ENCODE measurements around the gene INPP5A. TPM values are rescaled to one million over a fixed set of nuclear protein-coding genes. Genes with fewer than 3 reads are reported as not detected.

The INPP5A gene
- total RNA-seq, 2 experiments from 2014 or later = 9.9 TPM

GRCh38 chr10:132536877-132537683 lies 507 bp upstream of the INPP5A start:
- peak; percentile 89 for ATAC-seq
- peak overlapping the region; percentile 74 for H3K4me3 Mint-ChIP-seq
- H3K4me1 Mint-ChIP-seq (ENCODE audit: low read depth) = peaks cover 47% of the 10 kb centered on the region
- peaks cover 7% of the 10 kb centered on the region for H3K36me3 Mint-ChIP-seq (ENCODE audit: low read depth)
- POLR2A ChIA-PET = interaction anchor here (1.2 kb wide), 1 partner anchor 14 kb away, joined by 4 read pairs; no protein-coding TSS in a partner anchor
- CTCF ChIA-PET = interaction anchor here (1.1 kb wide), 1 partner anchor 14 kb away, joined by 4 read pairs; no protein-coding TSS in a partner anchor
- peak overlapping the region; percentile 25 for H3K27ac Mint-ChIP-seq
- peaks cover 6% of the 10 kb centered on the region for H3K27me3 Mint-ChIP-seq (ENCODE audit: low read depth)
- H3K9me3 Mint-ChIP-seq (ENCODE audit: insufficient read depth) = peaks cover 5% of the 10 kb centered on the region
- DNase-seq = peak; percentile 100

GRCh38 chr10:132538031-132538789 lies 623 bp downstream of the INPP5A start:
- ATAC-seq (no peak), DNase-seq (no peak)
- no peaks in the 10 kb centered on the region for H3K9me3 Mint-ChIP-seq (ENCODE audit: insufficient read depth)
- peak overlapping the region; percentile 84 for H3K4me3 Mint-ChIP-seq
- ChIA-PET POLR2A (interaction anchor here (2.8 kb wide), 1 partner anchor 13 kb away, joined by 23 read pairs; no protein-coding TSS in a partner anchor), CTCF (interaction anchor here (1.9 to 4.1 kb wide), 2 partner anchors 13 to 79 kb away, joined by 6 to 33 read pairs; no protein-coding TSS in a partner anchor)
- H3K27me3 Mint-ChIP-seq (ENCODE audit: low read depth) = peaks cover 5% of the 10 kb centered on the region
- H3K27ac Mint-ChIP-seq = peak overlapping the region; percentile 80
- peaks cover 54% of the 10 kb centered on the region for H3K4me1 Mint-ChIP-seq (ENCODE audit: low read depth)
- H3K36me3 Mint-ChIP-seq (ENCODE audit: low read depth) = peaks cover 9% of the 10 kb centered on the region

- ATAC-seq = no peak
- Mint-ChIP-seq H3K4me3 (peak overlapping the region; percentile 84), H3K27ac (peak overlapping the region; percentile 80), H3K36me3 (ENCODE audit: low read depth) (peaks cover 11% of the 10 kb centered on the region), H3K9me3 (ENCODE audit: insufficient read depth) (no peaks in the 10 kb centered on the region), H3K27me3 (ENCODE audit: low read depth) (peaks cover 5% of the 10 kb centered on the region), H3K4me1 (ENCODE audit: low read depth) (peaks cover 59% of the 10 kb centered on the region)
- POLR2A ChIA-PET = interaction anchor here (1.1 to 2.8 kb wide), 2 partner anchors 12 to 33 kb away, joined by 8 to 23 read pairs; no protein-coding TSS in a partner anchor
- CTCF ChIA-PET = interaction anchor here (1.9 to 4.1 kb wide), 2 partner anchors 12 to 80 kb away, joined by 6 to 33 read pairs; no protein-coding TSS in a partner anchor
- DNase-seq = no peak
Measured at GRCh38 chr10:132538790-132539421, 1.3 kb downstream of the INPP5A start.

- H3K27me3 Mint-ChIP-seq (ENCODE audit: low read depth) = peaks cover 5% of the 10 kb centered on the region
- peaks cover 11% of the 10 kb centered on the region for H3K36me3 Mint-ChIP-seq (ENCODE audit: low read depth)
- peak overlapping the region; percentile 80 for H3K27ac Mint-ChIP-seq
- H3K4me1 Mint-ChIP-seq (ENCODE audit: low read depth) = peaks cover 64% of the 10 kb centered on the region
- DNase-seq (peak; percentile 49), ATAC-seq (no peak)
- ChIA-PET POLR2A (interaction anchor here (1.1 to 2.8 kb wide), 2 partner anchors 12 to 33 kb away, joined by 8 to 23 read pairs; no protein-coding TSS in a partner anchor), CTCF (interaction anchor here (0.7 to 4.1 kb wide), 3 partner anchors 11 to 81 kb away, joined by 3 to 33 read pairs (median 6); no protein-coding TSS in a partner anchor)
- no peaks in the 10 kb centered on the region for H3K9me3 Mint-ChIP-seq (ENCODE audit: insufficient read depth)
- H3K4me3 Mint-ChIP-seq = peak overlapping the region; percentile 84
Measured at GRCh38 chr10:132539431-132539839, 1.8 kb downstream of the INPP5A start.

GRCh38 chr10:132539894-132540293 lies 2.3 kb downstream of the INPP5A start:
- Mint-ChIP-seq H3K9me3 (ENCODE audit: insufficient read depth) (no peaks in the 10 kb centered on the region), H3K4me1 (ENCODE audit: low read depth) (peaks cover 69% of the 10 kb centered on the region), H3K36me3 (ENCODE audit: low read depth) (peaks cover 11% of the 10 kb centered on the region), H3K27ac (peak overlapping the region; percentile 74), H3K27me3 (ENCODE audit: low read depth) (peaks cover 5% of the 10 kb centered on the region), H3K4me3 (peak overlapping the region; percentile 84)
- DNase-seq (peak; percentile 65), ATAC-seq (no peak)
- CTCF ChIA-PET = interaction anchor here (0.7 to 4.1 kb wide), 3 partner anchors 11 to 81 kb away, joined by 3 to 33 read pairs (median 6); no protein-coding TSS in a partner anchor
- POLR2A ChIA-PET = interaction anchor here (1.1 to 2.8 kb wide), 2 partner anchors 11 to 32 kb away, joined by 8 to 23 read pairs; no protein-coding TSS in a partner anchor

GRCh38 chr10:132540456-132540855 lies 2.9 kb downstream of the INPP5A start:
- peak overlapping the region; percentile 74 for H3K27ac Mint-ChIP-seq
- no peak for DNase-seq
- CTCF ChIA-PET = interaction anchor here (1.0 to 4.1 kb wide), 3 partner anchors 10 to 82 kb away, joined by 4 to 33 read pairs (median 6); no protein-coding TSS in a partner anchor

GRCh38 chr10:132541129-132541528 lies 3.5 kb downstream of the INPP5A start:
- peak overlapping the region; percentile 84 for H3K4me3 Mint-ChIP-seq
- POLR2A ChIA-PET = interaction anchor here (1.5 to 2.8 kb wide), 2 partner anchors 10 kb away, joined by 5 to 23 read pairs; no protein-coding TSS in a partner anchor
- peaks cover 11% of the 10 kb centered on the region for H3K36me3 Mint-ChIP-seq (ENCODE audit: low read depth)
- H3K9me3 Mint-ChIP-seq (ENCODE audit: insufficient read depth) = no peaks in the 10 kb centered on the region
- CTCF ChIA-PET = interaction anchor here (1.0 to 4.1 kb wide), 2 partner anchors 10 to 31 kb away, joined by 4 to 33 read pairs; no protein-coding TSS in a partner anchor
- DNase-seq = no peak
- no peak for ATAC-seq
- no peaks in the 10 kb centered on the region for H3K27me3 Mint-ChIP-seq (ENCODE audit: low read depth)
- peak overlapping the region; percentile 61 for H3K27ac Mint-ChIP-seq
- H3K4me1 Mint-ChIP-seq (ENCODE audit: low read depth) = peaks cover 76% of the 10 kb centered on the region

More at GRCh38 chr10:132540456-132540855, 2.9 kb downstream of the INPP5A start:
- no peaks in the 10 kb centered on the region for H3K9me3 Mint-ChIP-seq (ENCODE audit: insufficient read depth)
- POLR2A ChIA-PET = interaction anchor here (2.8 kb wide), 1 partner anchor 11 kb away, joined by 23 read pairs; no protein-coding TSS in a partner anchor
- H3K36me3 Mint-ChIP-seq (ENCODE audit: low read depth) = peaks cover 11% of the 10 kb centered on the region
- H3K27me3 Mint-ChIP-seq (ENCODE audit: low read depth) = no peaks in the 10 kb centered on the region
- ATAC-seq = no peak
- H3K4me3 Mint-ChIP-seq = peak overlapping the region; percentile 84
- peaks cover 69% of the 10 kb centered on the region for H3K4me1 Mint-ChIP-seq (ENCODE audit: low read depth)

GRCh38 chr10:132541601-132542011 lies 4.0 kb downstream of the INPP5A start:
- ATAC-seq = no peak
- no peaks in the 10 kb centered on the region for H3K9me3 Mint-ChIP-seq (ENCODE audit: insufficient read depth)
- CTCF ChIA-PET = interaction anchor here (1.0 to 4.1 kb wide), 2 partner anchors 9 to 31 kb away, joined by 4 to 33 read pairs; no protein-coding TSS in a partner anchor
- H3K36me3 Mint-ChIP-seq (ENCODE audit: low read depth) = peaks cover 11% of the 10 kb centered on the region
- no peak overlapping the region for H3K4me3 Mint-ChIP-seq
- no peak for DNase-seq
- H3K27me3 Mint-ChIP-seq (ENCODE audit: low read depth) = no peaks in the 10 kb centered on the region
- POLR2A ChIA-PET = interaction anchor here (0.6 to 1.5 kb wide), 2 partner anchors 10 to 12 kb away, joined by 3 to 5 read pairs; no protein-coding TSS in a partner anchor
- H3K27ac Mint-ChIP-seq = peak overlapping the region; percentile 61
- H3K4me1 Mint-ChIP-seq (ENCODE audit: low read depth) = peaks cover 78% of the 10 kb centered on the region

- no peak overlapping the region for H3K27ac Mint-ChIP-seq
- H3K36me3 Mint-ChIP-seq (ENCODE audit: low read depth) = peaks cover 11% of the 10 kb centered on the region
- no peaks in the 10 kb centered on the region for H3K9me3 Mint-ChIP-seq (ENCODE audit: insufficient read depth)
- CTCF ChIA-PET = interaction anchor here (4.1 kb wide), 1 partner anchor 9 kb away, joined by 33 read pairs; no protein-coding TSS in a partner anchor
- H3K4me3 Mint-ChIP-seq = no peak overlapping the region
- POLR2A ChIA-PET = interaction anchor here (0.6 to 1.5 kb wide), 2 partner anchors 9 to 12 kb away, joined by 3 to 5 read pairs; no protein-coding TSS in a partner anchor
- DNase-seq (no peak), ATAC-seq (no peak)
- H3K4me1 Mint-ChIP-seq (ENCODE audit: low read depth) = peaks cover 83% of the 10 kb centered on the region
- no peaks in the 10 kb centered on the region for H3K27me3 Mint-ChIP-seq (ENCODE audit: low read depth)
Measured at GRCh38 chr10:132542086-132542775, 4.6 kb downstream of the INPP5A start.

- DNase-seq = no peak
- H3K27ac Mint-ChIP-seq = no peak overlapping the region
- H3K27me3 Mint-ChIP-seq (ENCODE audit: low read depth) = no peaks in the 10 kb centered on the region
- peaks cover 87% of the 10 kb centered on the region for H3K4me1 Mint-ChIP-seq (ENCODE audit: low read depth)
- CTCF ChIA-PET = no interaction called here
- H3K4me3 Mint-ChIP-seq = no peak overlapping the region
- POLR2A ChIA-PET = no interaction called here
- H3K9me3 Mint-ChIP-seq (ENCODE audit: insufficient read depth) = no peaks in the 10 kb centered on the region
- H3K36me3 Mint-ChIP-seq (ENCODE audit: low read depth) = peaks cover 11% of the 10 kb centered on the region
- no peak for ATAC-seq
Measured at GRCh38 chr10:132542819-132543218, 5.2 kb downstream of the INPP5A start.
